Measurements from ENCODE around the gene KRTAP4-12.
"Not testable (repeated sequence)": the region's sequence is repeated elsewhere in the genome, so short reads cannot be mapped to it uniquely, and the experiment has no call there.

KRTAP4-12 gene

GRCh38 chr17:41084100-41084856, 39.7 kb downstream of the KRTAP4-12 start, which contains the start of gene KRTAP4-7:
Gene KRTAP4-7 (plus strand): TSS chr17:41084150. CDS start chr17:41084207, 57 bp downstream.
- DNase-seq, result not testable (repeated sequence)

- not testable (repeated sequence) for DNase-seq
Observed at GRCh38 chr17:41083427-41083826, 40.6 kb downstream of the KRTAP4-12 start.

- no peak for DNase-seq
Observed at GRCh38 chr17:41082626-41083025, 41.4 kb downstream of the KRTAP4-12 start.

- no peak for DNase-seq
Observed at GRCh38 chr17:41076788-41077187, 47.2 kb downstream of the KRTAP4-12 start.

GRCh38 chr17:41073676-41074075, 50.3 kb downstream of the KRTAP4-12 start:
- DNase-seq, result no peak

Measured in DMS 273 treated with DMSO at 0.1 percent for 48 hours (cell line).